ENCODE measurements around the gene MVB12B.
"Not testable (repeated sequence)": the region's sequence is repeated elsewhere in the genome, so short reads cannot be mapped to it uniquely, and the experiment has no call there.

Gene MVB12B

GRCh38 chr9:126475933-126476555 lies 149.4 kb downstream of the MVB12B start:
- no peak overlapping the region for H3K27ac ChIP-seq (ENCODE audit: low read length)
- no peaks in the 10 kb centered on the region for H3K36me3 ChIP-seq (replicated peaks; ENCODE audit: low read depth, low read length)
- H4K20me1 ChIP-seq (ENCODE audit: insufficient read depth, low read length): peaks cover 39% of the 10 kb centered on the region
- H3K27me3 ChIP-seq (ENCODE audit: low read depth, low read length): peaks cover 83% of the 10 kb centered on the region
- H3K4me1 ChIP-seq (ENCODE audit: low read length): peaks cover 10% of the 10 kb centered on the region
- no peak overlapping the region for H3K4me2 ChIP-seq (ENCODE audit: low read length)
- no peak overlapping the region for H3K4me3 ChIP-seq (ENCODE audit: low read length)
- no peak overlapping the region for H3K9ac ChIP-seq (ENCODE audit: low read length)
- no peak for TF ChIP-seq CTCF (IDR thresholded peaks at IDR 0.05; ENCODE audit: low read depth, low read length)
- TF ChIP-seq EZH2phosphoT487 (IDR thresholded peaks at IDR 0.05; ENCODE audit: low read depth): no peak
- H3K9me3 ChIP-seq (ENCODE audit: insufficient read depth, low read length): peaks cover 4% of the 10 kb centered on the region; the same call in 1 of the 2 replicates
- H3K79me2 ChIP-seq (ENCODE audit: low read length): no peaks in the 10 kb centered on the region
- H2AFZ ChIP-seq (ENCODE audit: low read depth, low read length): no peak overlapping the region

- H3K27ac ChIP-seq (ENCODE audit: low read length); H3K4me3 ChIP-seq (ENCODE audit: low read length); H2AFZ ChIP-seq (ENCODE audit: low read depth, low read length); H3K79me2 ChIP-seq (ENCODE audit: low read length); H3K36me3 ChIP-seq (replicated peaks; ENCODE audit: low read depth, low read length); H3K4me1 ChIP-seq (ENCODE audit: low read length); H3K9me3 ChIP-seq (ENCODE audit: insufficient read depth, low read length); H3K9ac ChIP-seq (ENCODE audit: low read length); H3K4me2 ChIP-seq (ENCODE audit: low read length): not testable (repeated sequence)
- Histone ChIP-seq H3K27me3 (ENCODE audit: low read depth, low read length) (peaks cover 74% of the 10 kb centered on the region), H4K20me1 (ENCODE audit: insufficient read depth, low read length) (peaks cover 29% of the 10 kb centered on the region; the same call in 1 of the 2 replicates)
Measured at GRCh38 chr9:126477432-126477831, 150.8 kb downstream of the MVB12B start.

- Histone ChIP-seq H3K27ac (ENCODE audit: low read length) (no peak overlapping the region), H3K4me1 (ENCODE audit: low read length) (no peaks in the 10 kb centered on the region), H3K4me2 (ENCODE audit: low read length) (no peak overlapping the region), H3K9ac (ENCODE audit: low read length) (no peak overlapping the region), H4K20me1 (ENCODE audit: insufficient read depth, low read length) (peaks cover 20% of the 10 kb centered on the region; the same call in 1 of the 2 replicates), H3K36me3 (replicated peaks; ENCODE audit: low read depth, low read length) (no peaks in the 10 kb centered on the region), H2AFZ (ENCODE audit: low read depth, low read length) (no peak overlapping the region), H3K9me3 (ENCODE audit: insufficient read depth, low read length) (peaks cover 4% of the 10 kb centered on the region; the same call in 1 of the 2 replicates), H3K79me2 (ENCODE audit: low read length) (no peaks in the 10 kb centered on the region), H3K27me3 (ENCODE audit: low read depth, low read length) (peaks cover 65% of the 10 kb centered on the region), H3K4me3 (ENCODE audit: low read length) (no peak overlapping the region)
- TF ChIP-seq EZH2phosphoT487 (IDR thresholded peaks at IDR 0.05; ENCODE audit: low read depth) (no peak), CTCF (IDR thresholded peaks at IDR 0.05; ENCODE audit: low read depth, low read length) (no peak)
Measured at GRCh38 chr9:126478216-126478981, 151.8 kb downstream of the MVB12B start.

- no peak overlapping the region for H3K9ac ChIP-seq (ENCODE audit: low read length)
- H3K4me3 ChIP-seq (ENCODE audit: low read length): no peak overlapping the region
- H2AFZ ChIP-seq (ENCODE audit: low read depth, low read length): no peak overlapping the region
- peaks cover 58% of the 10 kb centered on the region for H3K27me3 ChIP-seq (ENCODE audit: low read depth, low read length)
- peaks cover 9% of the 10 kb centered on the region; the same call in 1 of the 2 replicates for H4K20me1 ChIP-seq (ENCODE audit: insufficient read depth, low read length)
- no peaks in the 10 kb centered on the region for H3K79me2 ChIP-seq (ENCODE audit: low read length)
- peaks cover 4% of the 10 kb centered on the region; the same call in 1 of the 2 replicates for H3K9me3 ChIP-seq (ENCODE audit: insufficient read depth, low read length)
- no peak overlapping the region for H3K4me2 ChIP-seq (ENCODE audit: low read length)
- H3K4me1 ChIP-seq (ENCODE audit: low read length): no peaks in the 10 kb centered on the region
- TF ChIP-seq CTCF (IDR thresholded peaks at IDR 0.05; ENCODE audit: low read depth, low read length) (no peak), EZH2phosphoT487 (IDR thresholded peaks at IDR 0.05; ENCODE audit: low read depth) (no peak)
- no peak overlapping the region for H3K27ac ChIP-seq (ENCODE audit: low read length)
- no peaks in the 10 kb centered on the region for H3K36me3 ChIP-seq (replicated peaks; ENCODE audit: low read depth, low read length)
Measured at GRCh38 chr9:126479515-126479914, 152.9 kb downstream of the MVB12B start.

Data from OCI-LY3 (cell line).